Fibroblast of pulmonary artery (primary cell): ENCODE data around the gene TMEM167A.

Experiments
- DNase-seq: peaks from one replicate; pipeline ENCODE4 v3.0.0-alpha.2; 2010; ENCODE audit warnings: low read depth
- H3K4me3 ChIP-seq: replicated peaks from 2 replicates; pipeline ENCODE4 v1.5.1; 2011; ENCODE audit warnings: low read depth, mild to moderate bottlenecking, control low read depth, low read length, moderate library complexity
- TF ChIP-seq, protein P1 (sequence below): IDR thresholded peaks from 2 replicates; pipeline ENCODE4 v1.5.1; 2011; ENCODE audit warnings: mild to moderate bottlenecking, control low read depth, low read length, inconsistent platforms; ENCODE audit errors: missing control alignments

TMEM167A gene

DNA sequence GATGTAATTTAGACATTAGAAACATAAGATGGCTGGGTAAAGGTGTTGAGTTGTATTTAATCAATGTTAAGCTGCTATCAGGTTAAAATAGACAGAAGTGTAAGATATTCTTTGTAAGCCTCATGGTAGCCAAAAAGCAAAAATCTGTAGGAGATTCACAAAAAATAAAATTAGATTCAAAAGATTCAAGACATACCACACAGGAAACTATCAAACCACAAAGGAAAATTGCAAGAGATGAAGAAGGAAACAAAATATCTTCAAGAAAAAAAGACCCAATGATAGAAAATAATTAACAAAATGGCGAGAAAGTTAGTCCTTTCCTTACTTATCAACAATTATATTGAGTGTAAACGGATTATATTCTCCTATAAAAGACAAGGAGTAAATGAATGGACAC is 15.4 kb upstream of the TMEM167A start:
- no peak for DNase-seq
- no peak overlapping the region for H3K4me3 ChIP-seq
- TF ChIP-seq, protein P1, sequence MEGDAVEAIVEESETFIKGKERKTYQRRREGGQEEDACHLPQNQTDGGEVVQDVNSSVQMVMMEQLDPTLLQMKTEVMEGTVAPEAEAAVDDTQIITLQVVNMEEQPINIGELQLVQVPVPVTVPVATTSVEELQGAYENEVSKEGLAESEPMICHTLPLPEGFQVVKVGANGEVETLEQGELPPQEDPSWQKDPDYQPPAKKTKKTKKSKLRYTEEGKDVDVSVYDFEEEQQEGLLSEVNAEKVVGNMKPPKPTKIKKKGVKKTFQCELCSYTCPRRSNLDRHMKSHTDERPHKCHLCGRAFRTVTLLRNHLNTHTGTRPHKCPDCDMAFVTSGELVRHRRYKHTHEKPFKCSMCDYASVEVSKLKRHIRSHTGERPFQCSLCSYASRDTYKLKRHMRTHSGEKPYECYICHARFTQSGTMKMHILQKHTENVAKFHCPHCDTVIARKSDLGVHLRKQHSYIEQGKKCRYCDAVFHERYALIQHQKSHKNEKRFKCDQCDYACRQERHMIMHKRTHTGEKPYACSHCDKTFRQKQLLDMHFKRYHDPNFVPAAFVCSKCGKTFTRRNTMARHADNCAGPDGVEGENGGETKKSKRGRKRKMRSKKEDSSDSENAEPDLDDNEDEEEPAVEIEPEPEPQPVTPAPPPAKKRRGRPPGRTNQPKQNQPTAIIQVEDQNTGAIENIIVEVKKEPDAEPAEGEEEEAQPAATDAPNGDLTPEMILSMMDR, result no peak

DNA sequence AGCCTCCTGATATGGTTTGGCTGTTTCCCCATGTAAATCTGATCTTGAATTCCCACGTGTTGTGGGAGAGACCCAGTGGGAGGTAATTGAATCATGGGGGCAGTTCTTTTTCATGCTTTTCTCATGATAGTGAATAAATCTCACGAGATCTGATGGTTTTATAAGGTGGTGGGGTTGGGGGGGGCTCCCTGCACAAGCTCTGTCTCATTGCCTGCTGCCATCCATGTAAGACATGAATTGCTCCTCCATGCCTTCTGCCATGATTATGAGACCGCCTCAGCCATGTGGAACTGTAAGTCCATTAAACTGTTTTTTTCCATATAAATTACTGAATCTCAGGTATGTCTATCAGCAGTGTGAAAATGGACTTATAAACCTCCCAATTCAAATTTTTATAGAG is 13.0 kb upstream of the TMEM167A start:
- no peak for DNase-seq
- TF ChIP-seq, protein P1, result no peak
- no peak overlapping the region for H3K4me3 ChIP-seq

DNA sequence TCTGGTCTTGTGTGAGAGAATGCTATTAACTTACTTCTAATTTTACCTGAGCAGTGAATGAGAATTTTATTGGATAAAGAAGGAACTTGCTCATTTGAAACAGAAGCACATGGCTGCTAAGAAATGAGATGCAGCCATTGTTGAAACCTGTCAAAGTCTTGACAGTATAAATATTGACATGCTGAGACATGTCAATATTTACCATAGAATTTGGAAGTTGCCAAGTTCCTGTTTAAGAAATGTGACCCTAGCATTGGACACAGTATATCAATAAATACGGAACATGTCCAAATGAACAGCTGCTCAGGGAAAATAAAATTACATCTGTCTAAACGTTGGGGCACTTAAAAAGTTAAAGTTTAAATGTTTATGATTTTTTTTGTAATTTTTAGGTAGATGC is 7.9 kb upstream of the TMEM167A start:
- no peak overlapping the region for H3K4me3 ChIP-seq
- no peak for DNase-seq
- TF ChIP-seq, protein P1, result no peak

DNA sequence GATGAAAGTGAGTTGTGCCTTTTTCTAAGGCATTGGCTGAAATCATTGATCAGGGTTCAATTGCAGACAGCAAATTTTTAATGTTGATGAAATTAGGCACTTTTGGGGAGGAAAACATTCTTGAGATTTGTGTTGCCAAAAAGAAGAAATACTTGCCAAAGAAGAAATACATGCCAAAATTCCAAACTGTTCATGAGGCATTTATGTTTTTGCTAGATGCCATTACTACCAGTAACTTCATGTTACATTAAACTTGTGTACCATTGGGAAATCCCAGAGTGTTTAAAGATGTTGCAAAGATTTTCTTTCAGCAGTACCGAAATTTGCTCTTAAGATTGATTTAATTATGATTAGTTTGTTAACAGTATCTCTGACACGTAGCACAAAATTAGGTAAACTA is 7.1 kb upstream of the TMEM167A start:
- no peak for DNase-seq
- no peak overlapping the region for H3K4me3 ChIP-seq
- TF ChIP-seq, protein P1, result no peak

DNA sequence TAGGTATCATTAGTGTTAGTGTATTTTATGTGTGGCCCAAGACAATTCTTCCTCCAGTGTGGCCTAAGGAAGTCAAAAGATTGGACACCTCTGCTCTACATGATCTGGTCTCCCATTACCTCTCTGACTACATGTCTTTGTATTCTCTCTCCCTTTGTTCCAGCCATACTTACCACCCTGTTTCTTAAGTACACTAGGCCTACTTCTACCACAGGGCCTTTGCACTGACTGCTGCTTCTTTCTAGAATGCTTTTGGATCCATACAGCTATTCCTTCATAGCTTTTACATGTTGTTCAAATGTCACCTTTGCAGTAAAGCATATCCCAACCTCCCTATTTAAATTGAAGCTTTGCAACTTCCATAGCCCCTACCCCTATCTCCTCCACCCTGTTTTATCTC is 5.6 kb upstream of the TMEM167A start:
- DNase-seq, result no peak
- TF ChIP-seq, protein P1, result no peak
- no peak overlapping the region for H3K4me3 ChIP-seq

DNA sequence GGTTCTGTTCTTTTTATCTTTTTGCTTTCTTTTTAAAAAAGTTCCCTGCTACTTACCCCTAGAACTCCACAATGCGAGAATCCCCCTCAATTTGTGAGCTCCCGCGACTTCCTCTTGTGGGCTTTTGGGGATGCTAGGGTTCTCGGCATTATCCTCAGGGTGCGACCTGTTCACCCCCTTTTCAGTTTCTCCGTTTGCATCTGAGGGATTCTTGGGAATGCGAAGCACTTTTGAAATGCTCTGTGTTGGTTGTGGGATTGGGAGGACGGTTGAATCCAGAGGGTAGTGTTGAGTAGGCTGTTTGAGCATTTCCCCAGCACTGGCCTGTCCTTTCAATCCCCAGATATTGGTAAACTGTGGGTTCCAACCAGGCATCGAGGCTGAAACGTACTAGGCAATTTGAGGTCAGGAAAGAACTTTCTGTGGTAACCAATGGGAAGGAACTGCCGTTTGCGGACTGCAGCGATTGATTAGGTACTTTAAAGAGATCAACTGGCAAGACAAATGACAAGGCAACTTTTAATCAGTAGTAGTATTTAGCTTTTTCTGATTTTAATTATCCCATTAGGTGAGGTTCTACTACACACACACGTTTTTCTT is 568 bp upstream of the TMEM167A start:
- TF ChIP-seq, protein P1, result no peak
- H3K4me3 ChIP-seq, result peak overlapping the region; percentile 85
- peak; percentile 29 for DNase-seq

DNA sequence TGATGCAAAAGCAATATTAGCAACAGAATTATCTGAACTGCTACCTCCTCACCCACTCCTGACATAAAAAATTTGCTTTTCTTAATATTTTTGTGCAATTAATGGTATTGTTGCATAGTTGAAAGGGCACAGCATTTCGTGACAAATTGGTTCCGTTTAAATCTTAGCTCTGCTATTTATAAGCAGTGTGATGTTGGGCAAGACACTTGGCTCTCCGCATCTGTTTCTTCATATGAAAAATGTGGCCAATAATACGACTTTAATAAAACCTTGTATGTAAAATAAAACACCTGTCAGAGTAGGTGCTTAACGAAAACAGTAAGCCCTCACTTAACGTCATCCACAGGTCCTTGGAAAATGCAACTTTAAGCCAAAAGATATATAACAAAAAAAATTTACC is 4.2 kb downstream of the TMEM167A start:
- H3K4me3 ChIP-seq, result no peak overlapping the region
- TF ChIP-seq, protein P1, result no peak
- no peak for DNase-seq
